Ovary (tissue), 3 donors: ENCODE measurements around the gene MCM9.

Experiments
- POLR2A ChIP-seq: fragments of 450-650 bp; IDR thresholded peaks from one replicate; pipeline ENCODE4 v1.6.1; 2017; ENCODE audit warnings: antibody characterized with exemption, mild to moderate bottlenecking, moderate library complexity
- TF ChIP-seq, protein P1 (sequence below), 3 donors: fragments of 450-650 bp in 2 of 3; fragments of 200-600 bp in 1 of 3; IDR thresholded peaks; one replicate each; pipeline versions ENCODE4 v1.5.1 to v1.8.0; 2016 to 2022; ENCODE audit warnings: antibody characterized with exemption in 3 of 3, mild to moderate bottlenecking in 1 of 3
- donor health status: DM: no; HTN: no; CAD: no.

DNA sequence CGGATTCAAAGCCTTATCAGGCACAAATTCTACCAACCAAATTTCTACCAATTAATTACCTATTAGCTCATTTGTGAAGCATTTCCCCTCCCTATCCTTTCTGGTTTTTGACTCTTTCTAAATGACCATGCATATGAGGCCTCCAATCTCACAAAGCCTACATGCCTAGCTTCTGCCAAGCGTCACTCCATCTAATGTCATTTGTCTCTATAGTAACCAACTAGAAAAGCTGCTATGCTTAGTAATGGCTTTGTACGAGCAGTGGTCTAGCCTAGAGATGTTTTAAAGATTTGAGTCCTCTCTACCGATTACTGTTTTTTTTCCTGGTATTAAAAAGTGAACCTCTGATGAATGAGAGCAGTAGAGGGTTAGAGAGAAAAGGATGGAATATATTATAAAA lies 45.8 kb downstream of the MCM9 start:
- TF ChIP-seq, protein P1, sequence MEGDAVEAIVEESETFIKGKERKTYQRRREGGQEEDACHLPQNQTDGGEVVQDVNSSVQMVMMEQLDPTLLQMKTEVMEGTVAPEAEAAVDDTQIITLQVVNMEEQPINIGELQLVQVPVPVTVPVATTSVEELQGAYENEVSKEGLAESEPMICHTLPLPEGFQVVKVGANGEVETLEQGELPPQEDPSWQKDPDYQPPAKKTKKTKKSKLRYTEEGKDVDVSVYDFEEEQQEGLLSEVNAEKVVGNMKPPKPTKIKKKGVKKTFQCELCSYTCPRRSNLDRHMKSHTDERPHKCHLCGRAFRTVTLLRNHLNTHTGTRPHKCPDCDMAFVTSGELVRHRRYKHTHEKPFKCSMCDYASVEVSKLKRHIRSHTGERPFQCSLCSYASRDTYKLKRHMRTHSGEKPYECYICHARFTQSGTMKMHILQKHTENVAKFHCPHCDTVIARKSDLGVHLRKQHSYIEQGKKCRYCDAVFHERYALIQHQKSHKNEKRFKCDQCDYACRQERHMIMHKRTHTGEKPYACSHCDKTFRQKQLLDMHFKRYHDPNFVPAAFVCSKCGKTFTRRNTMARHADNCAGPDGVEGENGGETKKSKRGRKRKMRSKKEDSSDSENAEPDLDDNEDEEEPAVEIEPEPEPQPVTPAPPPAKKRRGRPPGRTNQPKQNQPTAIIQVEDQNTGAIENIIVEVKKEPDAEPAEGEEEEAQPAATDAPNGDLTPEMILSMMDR (IDR thresholded peaks at IDR 0.05) = no peak
- no peak for TF ChIP-seq POLR2A
